ENCODE measurements around the gene TRIL. TPM values are rescaled to one million over a fixed set of nuclear protein-coding genes. Genes with fewer than 3 reads are reported as not detected.

TRIL gene
- total and polyA plus RNA-seq, 8 donors: 0.14 to 2.2 (median 0.41) TPM

- Histone ChIP-seq H3K4me3 (no peak overlapping the region), H3K36me3 (no peaks in the 10 kb centered on the region), H3K4me1 (peaks cover 3 to 6% (median 3%) of the 10 kb centered on the region in 3 donors), H3K27ac (no peak overlapping the region), H3K27me3 (no peaks in the 10 kb centered on the region), H3K9me3 (no peaks in the 10 kb centered on the region)
- no peak for TF ChIP-seq CTCF (IDR thresholded peaks at IDR 0.05)
- intact Hi-C loops (cut with DNase I): no loop called here
- DNase-seq: no peak
- FAIRE-seq: no peak
- no peak for ATAC-seq
- 81 to 84% methylated on average over 4 of the region's 4 CpGs for WGBS, 2 donors
Observed at GRCh38 chr7:28993371-28993770, 35.2 kb upstream of the TRIL start.

- DNase-seq (no peak), FAIRE-seq (no peak), ATAC-seq (no peak)
- no peak overlapping the region for H3K27ac ChIP-seq
- H3K9me3 ChIP-seq: no peaks in the 10 kb centered on the region
- TF ChIP-seq CTCF (IDR thresholded peaks at IDR 0.05): no peak
- intact Hi-C loops (cut with DNase I): no loop called here
- no peak overlapping the region for H3K4me3 ChIP-seq
- no peaks in the 10 kb centered on the region for H3K27me3 ChIP-seq
- no peaks in the 10 kb centered on the region for H3K36me3 ChIP-seq
- WGBS, 2 donors: 65 to 87% methylated on average over 1 of the region's 1 CpG
- H3K4me1 ChIP-seq: peaks cover 0 to under 1% (median 0%) of the 10 kb centered on the region in 3 donors
Observed at GRCh38 chr7:28992798-28993197, 34.7 kb upstream of the TRIL start.

- no peak for TF ChIP-seq CTCF (IDR thresholded peaks at IDR 0.05)
- ATAC-seq (no peak), DNase-seq (no peak), FAIRE-seq (no peak)
- H3K4me3 ChIP-seq: no peak overlapping the region
- no peaks in the 10 kb centered on the region for H3K36me3 ChIP-seq
- 85 to 90% methylated on average over 11 of the region's 11 CpGs for WGBS, 2 donors
- no peaks in the 10 kb centered on the region for H3K27me3 ChIP-seq
- H3K4me1 ChIP-seq: no peaks in the 10 kb centered on the region
- intact Hi-C loops (cut with DNase I): no loop called here
- no peak overlapping the region for H3K27ac ChIP-seq
- no peaks in the 10 kb centered on the region for H3K9me3 ChIP-seq
Observed at GRCh38 chr7:28990200-28990960, 32.2 kb upstream of the TRIL start.

GRCh38 chr7:28989211-28989980, 31.3 kb upstream of the TRIL start:
- H3K27me3 ChIP-seq: no peaks in the 10 kb centered on the region
- no peak for ATAC-seq
- H3K9me3 ChIP-seq: no peaks in the 10 kb centered on the region
- H3K4me3 ChIP-seq: no peak overlapping the region
- no peak for DNase-seq
- no peak for FAIRE-seq
- WGBS, 2 donors: 77 to 84% methylated on average over 6 of the region's 6 CpGs
- H3K27ac ChIP-seq: no peak overlapping the region
- no peaks in the 10 kb centered on the region for H3K36me3 ChIP-seq
- intact Hi-C loops (cut with DNase I): no loop called here
- no peak for TF ChIP-seq CTCF (IDR thresholded peaks at IDR 0.05)
- no peaks in the 10 kb centered on the region for H3K4me1 ChIP-seq

- no peaks in the 10 kb centered on the region for H3K27me3 ChIP-seq
Observed at GRCh38 chr7:28988810-28989209, 30.7 kb upstream of the TRIL start.

More at GRCh38 chr7:28988810-28989209, 30.7 kb upstream of the TRIL start:
- ATAC-seq (peak in 1 of 4 donors; percentile 24), FAIRE-seq (no peak), DNase-seq (no peak)
- no peaks in the 10 kb centered on the region for H3K4me1 ChIP-seq
- intact Hi-C loops (cut with DNase I): no loop called here
- no peak for TF ChIP-seq CTCF (IDR thresholded peaks at IDR 0.05)
- WGBS, 2 donors: 89 to 93% methylated on average over 4 of the region's 4 CpGs
- H3K27ac ChIP-seq: no peak overlapping the region
- H3K36me3 ChIP-seq: no peaks in the 10 kb centered on the region
- no peak overlapping the region for H3K4me3 ChIP-seq
- H3K9me3 ChIP-seq: no peaks in the 10 kb centered on the region

Data from pancreas (tissue), 10 donors.